Gastroesophageal sphincter (tissue), 4 donors: ENCODE measurements around the gene GPS1. TPM values are rescaled to one million over a fixed set of nuclear protein-coding genes. Genes with fewer than 3 reads are reported as not detected.

Experiments used
- ATAC-seq: fragments of 150-250 bp; one replicate; pipeline ENCODE4 v1.9.1; 2016; ENCODE audit warnings: mild to moderate bottlenecking, moderate library complexity
- H3K27ac ChIP-seq, 4 donors: fragments of 200-600 bp; sonication (generic) in 3 of 4; 1 replicate in 3 of 4; 2 replicates in 1 of 4; pipeline ENCODE4 v1.5.1; 2016 to 2019
- H3K27me3 ChIP-seq: fragments of 200-600 bp; sonication (generic); one replicate; pipeline ENCODE4 v1.5.1; 2019
- H3K36me3 ChIP-seq, 2 donors: fragments of 200-600 bp; sonication (generic); one replicate each; pipeline ENCODE4 v1.5.1; 2019; ENCODE audit warnings: control low read depth in 1 of 2
- H3K4me1 ChIP-seq, 3 donors: fragments of 200-600 bp; sonication (generic); 1 replicate in 2 of 3; 2 replicates in 1 of 3; pipeline ENCODE4 v1.5.1; 2016 to 2019; ENCODE audit warnings: control low read depth in 2 of 3
- H3K4me3 ChIP-seq, 2 donors: fragments of 200-600 bp; sonication (generic); one replicate each; pipeline ENCODE4 v1.5.1; 2019; ENCODE audit warnings: mild to moderate bottlenecking in 1 of 2, moderate library complexity in 1 of 2
- H3K9me3 ChIP-seq, 3 donors: fragments of 200-600 bp; sonication (generic); one replicate each; pipeline ENCODE4 v1.5.1; 2017 to 2019; ENCODE audit warnings: control low read depth in 2 of 3
- CTCF ChIP-seq, 4 experiments: fragments of 200-600 bp in 2 of 4; fragments of 450-650 bp in 2 of 4; sonication (generic) in 1 of 4; IDR thresholded peaks; one replicate each; pipeline ENCODE4 v1.5.1; 2017 to 2019; ENCODE audit warnings: antibody characterized with exemption in 4 of 4, mild to moderate bottlenecking in 2 of 4, moderate library complexity in 2 of 4
- EP300 ChIP-seq: sonication (generic); formaldehyde crosslinking; IDR thresholded peaks from one replicate; pipeline ENCODE4 v1.6.1; 2017; ENCODE audit warnings: antibody characterized with exemption, mild to moderate bottlenecking
- POLR2A ChIP-seq, 2 donors: fragments of 450-650 bp; IDR thresholded peaks; one replicate each; pipeline ENCODE4 v1.6.1; 2017; ENCODE audit warnings: antibody characterized with exemption in 2 of 2, mild to moderate bottlenecking in 2 of 2, moderate library complexity in 1 of 2
- POLR2AphosphoS5 ChIP-seq: sonication (generic); formaldehyde crosslinking; IDR thresholded peaks from one replicate; pipeline ENCODE4 v1.6.1; 2017; ENCODE audit warnings: antibody characterized with exemption
- WGBS, 2 donors: methylation state at CpG; one replicate each; pipeline ENCODE4 v1.1.5; 2018; ENCODE audit warnings: low coverage in 1 of 2; 5-methylcytosine and 5-hydroxymethylcytosine counted together
- total RNA-seq, 4 donors: library from RNA; depleted of rRNA; stranded (reverse); fragments of >200 nt; gene quantifications; one replicate each; pipeline ENCODE4 v1.1.0, GENCODE V29; 2016

The GPS1 gene
- total RNA-seq, 4 donors from 2014 or later, result 69.3 to 103 (median 77.2) TPM

- peaks cover 0 to 20% (median 1%) of the 10 kb centered on the region in 3 donors for H3K4me1 ChIP-seq
- no peak overlapping the region for H3K4me3 ChIP-seq
- no CpG with 5 or more reads among the region's 10 CpGs for WGBS, 2 donors
- no peaks in the 10 kb centered on the region for H3K9me3 ChIP-seq
- ATAC-seq, result no peak
- H3K36me3 ChIP-seq, result peaks cover 0 to 100% of the 10 kb centered on the region in 2 donors
- H3K27me3 ChIP-seq, result no peaks in the 10 kb centered on the region
- H3K27ac ChIP-seq, result no peak overlapping the region
- no peak for TF ChIP-seq EP300
- no peak for TF ChIP-seq POLR2AphosphoS5
- TF ChIP-seq CTCF (IDR thresholded peaks at IDR 0.05), result no peak
- TF ChIP-seq POLR2A (IDR thresholded peaks at IDR 0.05), result no peak
Measured at GRCh38 chr17:82058855-82059249, 7.2 kb downstream of the GPS1 start.

GRCh38 chr17:82059272-82060000 lies 7.7 kb downstream of the GPS1 start:
- no peak for ATAC-seq
- Histone ChIP-seq H3K9me3 (no peaks in the 10 kb centered on the region), H3K4me3 (no peak overlapping the region), H3K27ac (no peak overlapping the region), H3K27me3 (no peaks in the 10 kb centered on the region), H3K36me3 (peaks cover 0 to 99% of the 10 kb centered on the region in 2 donors), H3K4me1 (peaks cover 0 to 20% (median 7%) of the 10 kb centered on the region in 3 donors)
- no CpG with 5 or more reads among the region's 19 CpGs for WGBS, 2 donors
- TF ChIP-seq EP300, result no peak
- no peak for TF ChIP-seq POLR2AphosphoS5

- H3K36me3 ChIP-seq, result peaks cover 0 to 94% of the 10 kb centered on the region in 2 donors
Measured at GRCh38 chr17:82060001-82060380, 8.3 kb downstream of the GPS1 start.

GRCh38 chr17:82060614-82061013 lies 8.9 kb downstream of the GPS1 start:
- no peak for ATAC-seq
- H3K9me3 ChIP-seq, result no peaks in the 10 kb centered on the region
- H3K4me1 ChIP-seq, result peaks cover 0 to 19% (median 13%) of the 10 kb centered on the region in 3 donors
- no CpG with 5 or more reads among the region's 14 CpGs for WGBS, 2 donors
- TF ChIP-seq POLR2A (IDR thresholded peaks at IDR 0.05), result no peak
- no peak for TF ChIP-seq CTCF (IDR thresholded peaks at IDR 0.05)
- TF ChIP-seq EP300, result no peak
- no peak for TF ChIP-seq POLR2AphosphoS5
- H3K4me3 ChIP-seq, result no peak overlapping the region
- H3K27me3 ChIP-seq, result no peaks in the 10 kb centered on the region
- H3K27ac ChIP-seq, result no peak overlapping the region
- H3K36me3 ChIP-seq, result peaks cover 0 to 87% of the 10 kb centered on the region in 2 donors

More at GRCh38 chr17:82060001-82060380, 8.3 kb downstream of the GPS1 start:
- ATAC-seq, result no peak
- no peak overlapping the region for H3K4me3 ChIP-seq
- H3K27ac ChIP-seq, result no peak overlapping the region
- H3K9me3 ChIP-seq, result no peaks in the 10 kb centered on the region
- TF ChIP-seq POLR2A (IDR thresholded peaks at IDR 0.05) (no peak), POLR2AphosphoS5 (no peak), EP300 (no peak)
- peaks cover 0 to 24% (median 13%) of the 10 kb centered on the region in 3 donors for H3K4me1 ChIP-seq
- no peaks in the 10 kb centered on the region for H3K27me3 ChIP-seq
- WGBS, 2 donors, result no CpG with 5 or more reads among the region's 16 CpGs

GRCh38 chr17:82061047-82061925 lies 9.6 kb downstream of the GPS1 start:
- TF ChIP-seq CTCF (IDR thresholded peaks at IDR 0.05) (no peak), EP300 (no peak)
- Histone ChIP-seq H3K36me3 (peaks cover 0 to 81% of the 10 kb centered on the region in 2 donors), H3K4me3 (no peak overlapping the region), H3K27me3 (no peaks in the 10 kb centered on the region), H3K27ac (no peak overlapping the region), H3K9me3 (no peaks in the 10 kb centered on the region), H3K4me1 (peaks cover 0 to 24% (median 17%) of the 10 kb centered on the region in 3 donors)
- no CpG with 5 or more reads among the region's 34 CpGs for WGBS, 2 donors
- ATAC-seq, result no peak
